Effector memory CD4-positive, alpha-beta T cell (primary cell): Measurements from ENCODE around the gene SBK3.

Experiments
- DNase-seq, 3 donors: peaks; one replicate each; pipeline ENCODE4 v3.0.0-alpha.2; 2020
- H3K27ac ChIP-seq: 2 replicates; pipeline ENCODE4 v1.7.0; 2013; ENCODE audit warnings: mild to moderate bottlenecking, low read length, moderate library complexity; ENCODE audit not compliant: insufficient read depth, poor library complexity, severe bottlenecking
- H3K27me3 ChIP-seq: replicated peaks from 2 replicates; pipeline ENCODE4 v1.7.0; 2013; ENCODE audit warnings: mild to moderate bottlenecking, low read length; ENCODE audit not compliant: insufficient read depth, control insufficient read depth, poor library complexity, severe bottlenecking
- H3K36me3 ChIP-seq: 2 replicates; pipeline ENCODE4 v1.7.0; 2013; ENCODE audit warnings: mild to moderate bottlenecking, low read length, moderate library complexity; ENCODE audit not compliant: control insufficient read depth, insufficient read depth
- H3K4me1 ChIP-seq: 2 replicates; pipeline ENCODE4 v1.7.0; 2013; ENCODE audit warnings: low read length, mild to moderate bottlenecking; ENCODE audit not compliant: control insufficient read depth, insufficient read depth, poor library complexity, severe bottlenecking
- H3K4me3 ChIP-seq: 2 replicates; pipeline ENCODE4 v1.7.0; 2013; ENCODE audit warnings: low read length, low read depth, mild to moderate bottlenecking; ENCODE audit not compliant: insufficient read depth, poor library complexity, severe bottlenecking
- H3K9me3 ChIP-seq: 2 replicates; pipeline ENCODE4 v1.7.0; 2013; ENCODE audit warnings: mild to moderate bottlenecking, low read length, moderate library complexity; ENCODE audit not compliant: control insufficient read depth

The SBK3 gene

DNA sequence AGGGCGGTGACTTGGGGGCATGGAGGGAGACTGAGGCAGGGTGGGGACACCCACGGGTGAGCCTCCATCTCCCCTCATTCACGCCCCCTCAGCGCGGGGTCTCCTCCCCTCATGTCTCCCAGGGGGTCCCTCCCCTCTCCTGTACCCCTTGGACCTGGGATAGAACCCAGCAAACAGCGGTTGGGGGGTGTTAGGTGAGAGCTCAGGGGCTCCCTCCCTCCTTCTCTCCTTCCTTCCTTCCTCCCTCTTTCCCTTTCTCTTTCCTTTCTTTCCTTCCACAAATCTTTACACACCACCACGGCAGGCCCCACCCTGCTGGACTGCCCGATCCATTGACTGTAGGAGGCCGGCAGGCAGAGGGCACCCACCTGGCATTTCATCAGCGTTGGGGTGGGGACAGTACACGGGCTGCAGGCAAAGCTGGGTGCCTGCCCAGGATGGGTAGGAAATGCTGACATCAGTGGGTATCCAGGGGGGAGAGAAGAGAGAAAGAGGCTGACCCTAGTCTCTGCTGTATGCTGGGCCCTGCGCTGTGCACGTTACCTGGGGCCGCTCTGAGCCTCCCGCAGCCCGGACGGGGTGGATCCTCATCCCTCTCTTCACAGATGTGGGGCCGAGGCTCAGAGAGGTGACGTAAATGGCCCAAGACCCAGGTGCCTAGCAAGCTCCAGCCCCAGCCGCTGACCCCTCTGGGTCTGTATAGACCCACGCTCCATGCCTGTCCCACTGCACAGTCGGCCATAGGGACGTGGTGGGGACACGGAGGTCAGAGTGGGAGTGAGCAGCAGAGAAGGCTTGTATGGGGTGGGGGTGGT, 53.6 kb downstream of the SBK3 start:
- H3K36me3 ChIP-seq, result no peaks in the 10 kb centered on the region
- H3K27ac ChIP-seq, result no peak overlapping the region
- no peak for DNase-seq
- H3K4me1 ChIP-seq, result no peaks in the 10 kb centered on the region
- no peak overlapping the region for H3K4me3 ChIP-seq
- H3K9me3 ChIP-seq, result no peaks in the 10 kb centered on the region
- H3K27me3 ChIP-seq, result no peaks in the 10 kb centered on the region
